GM23338 (cell line): ENCODE data around the gene FAM149B1. TPM values are rescaled to one million over a fixed set of nuclear protein-coding genes. Genes with fewer than 3 reads are reported as not detected.

ENCODE experiments used
- ATAC-seq: fragments of 200-7000 bp; cut with Tn5 transposase; 3 replicates; pipeline ENCODE4 v1.9.1; 2020
- DNase-seq: peaks from one replicate; pipeline ENCODE4 v3.0.0-alpha.2; 2015; ENCODE audit warnings: low spot score
- H2AFZ ChIP-seq: fragments of 200-600 bp; sonication (generic); 2 replicates; pipeline ENCODE4 v1.8.0; 2016; ENCODE audit warnings: antibody characterized with exemption, mild to moderate bottlenecking, moderate library complexity
- H3F3A ChIP-seq: fragments of 200-600 bp; sonication (generic); replicated peaks from 2 replicates; pipeline ENCODE4 v1.8.0; 2017; ENCODE audit warnings: antibody characterized with exemption, mixed run types, low read depth
- H3K27ac ChIP-seq: fragments of 200-600 bp; sonication (generic); 2 replicates; pipeline ENCODE4 v1.6.1; 2016; ENCODE audit warnings: low read depth
- H3K27me3 ChIP-seq: fragments of 200-600 bp; sonication (generic); 2 replicates; pipeline ENCODE4 v1.8.0; 2016; ENCODE audit warnings: mild to moderate bottlenecking, mixed run types, moderate library complexity; ENCODE audit not compliant: insufficient read depth
- H3K36me3 ChIP-seq: fragments of 200-600 bp; sonication (generic); 2 replicates; pipeline ENCODE4 v1.8.0; 2016; ENCODE audit warnings: mild to moderate bottlenecking; ENCODE audit not compliant: insufficient read depth
- H3K4me1 ChIP-seq: fragments of 200-600 bp; sonication (generic); 2 replicates; pipeline ENCODE4 v1.8.0; 2016; ENCODE audit warnings: mild to moderate bottlenecking, moderate library complexity; ENCODE audit not compliant: insufficient read depth
- H3K4me2 ChIP-seq: fragments of 200-600 bp; sonication (generic); 2 replicates; pipeline ENCODE4 v1.7.1; 2017; ENCODE audit warnings: mixed run types
- H3K4me3 ChIP-seq: fragments of 200-600 bp; sonication (generic); 2 replicates; pipeline ENCODE4 v1.6.1; 2016; ENCODE audit warnings: mixed run types
- H3K79me2 ChIP-seq: fragments of 200-600 bp; sonication (generic); replicated peaks from 2 replicates; pipeline ENCODE4 v1.8.0; 2017; ENCODE audit warnings: mild to moderate bottlenecking; ENCODE audit not compliant: insufficient read depth
- H3K9me2 ChIP-seq: fragments of 200-600 bp; sonication (generic); 2 replicates; pipeline ENCODE4 v1.8.0; 2017; ENCODE audit not compliant: insufficient read depth
- H4K20me1 ChIP-seq: fragments of 200-600 bp; sonication (generic); replicated peaks from 2 replicates; pipeline ENCODE4 v1.8.0; 2017; ENCODE audit warnings: mild to moderate bottlenecking; ENCODE audit not compliant: insufficient read depth
- H3K27ac Mint-ChIP-seq: 2 replicates; pipeline ENCODE4 v1.8.0; 2020; ENCODE audit warnings: inconsistent platforms, mild to moderate bottlenecking, moderate library complexity, mixed read lengths
- H3K27me3 Mint-ChIP-seq: 3 replicates; pipeline ENCODE4 v1.8.0; 2022; ENCODE audit warnings: low read depth, mild to moderate bottlenecking, moderate library complexity, mixed read lengths, inconsistent platforms; ENCODE audit not compliant: insufficient read depth, poor library complexity
- H3K36me3 Mint-ChIP-seq: 3 replicates; pipeline ENCODE4 v1.8.0; 2021; ENCODE audit warnings: low read depth, mild to moderate bottlenecking, inconsistent platforms, moderate library complexity, mixed read lengths
- H3K4me1 Mint-ChIP-seq: 3 replicates; pipeline ENCODE4 v1.8.0; 2020; ENCODE audit warnings: mild to moderate bottlenecking, inconsistent platforms, mixed read lengths
- H3K4me3 Mint-ChIP-seq: 3 replicates; pipeline ENCODE4 v1.8.0; 2021; ENCODE audit warnings: moderate library complexity, mild to moderate bottlenecking, inconsistent platforms, mixed read lengths
- H3K9me3 Mint-ChIP-seq: 3 replicates; pipeline ENCODE4 v1.8.0; 2020; ENCODE audit warnings: moderate library complexity, mild to moderate bottlenecking, inconsistent platforms, mixed read lengths
- EZH2phosphoT487 ChIP-seq: fragments of 200-600 bp; sonication (generic); IDR thresholded peaks from one replicate; pipeline ENCODE4 v1.8.1; 2018; ENCODE audit warnings: antibody characterized with exemption; ENCODE audit not compliant: unreplicated experiment
- JUNB ChIP-seq: IDR thresholded peaks from one replicate; pipeline ENCODE4 v1.6.1; 2016; ENCODE audit warnings: antibody characterized with exemption; ENCODE audit not compliant: unreplicated experiment
- POLR2AphosphoS5 ChIP-seq: IDR thresholded peaks from 2 replicates; pipeline ENCODE4 v1.6.1; 2016; ENCODE audit warnings: antibody characterized with exemption, low read depth
- ZNF331 ChIP-seq: fragments of 250-450 bp; sonication (Bioruptor Pico); IDR thresholded peaks from 2 replicates; pipeline ENCODE4 v1.5.0; 2020; ENCODE audit warnings: low read depth, mild to moderate bottlenecking, moderate library complexity
- polyA plus RNA-seq: library from polyadenylated mRNA; unstranded; fragments of >200 nt; fragmentation: Nextera tagmentation; extraction: Ambion mirVana; gene quantifications from 2 replicates; pipeline ENCODE4 v1.2.1, GENCODE V29; 2016
- total RNA-seq: library from RNA; depleted of rRNA; stranded (reverse); fragments of >200 nt; shearing (Covaris generic); gene quantifications from 2 replicates; pipeline ENCODE4 v1.2.3, GENCODE V29; 2014
- TF ChIP-seq, protein P1 (sequence below): fragments of 250-450 bp; sonication (Bioruptor Pico); IDR thresholded peaks from 2 replicates; pipeline ENCODE4 v1.5.0; 2020; ENCODE audit warnings: mild to moderate bottlenecking, moderate library complexity
- TF ChIP-seq, protein P2 (sequence below), 2 experiments: fragments of 200-600 bp in 1 of 2; sonication (generic) in 1 of 2; conservative IDR thresholded peaks; 2 replicates each; pipeline versions ENCODE4 v1.5.1 to v1.6.1; 2016 to 2017; ENCODE audit warnings: antibody characterized with exemption in 2 of 2, low read depth in 2 of 2, mild to moderate bottlenecking in 2 of 2, moderate library complexity in 1 of 2

FAM149B1 gene
- total and polyA plus RNA-seq, 2 experiments from 2014 or later, result 11.2 to 19.3 TPM

- no peak for TF ChIP-seq ZNF331 (CRISPR knock-in tag)
- TF ChIP-seq, protein P1, sequence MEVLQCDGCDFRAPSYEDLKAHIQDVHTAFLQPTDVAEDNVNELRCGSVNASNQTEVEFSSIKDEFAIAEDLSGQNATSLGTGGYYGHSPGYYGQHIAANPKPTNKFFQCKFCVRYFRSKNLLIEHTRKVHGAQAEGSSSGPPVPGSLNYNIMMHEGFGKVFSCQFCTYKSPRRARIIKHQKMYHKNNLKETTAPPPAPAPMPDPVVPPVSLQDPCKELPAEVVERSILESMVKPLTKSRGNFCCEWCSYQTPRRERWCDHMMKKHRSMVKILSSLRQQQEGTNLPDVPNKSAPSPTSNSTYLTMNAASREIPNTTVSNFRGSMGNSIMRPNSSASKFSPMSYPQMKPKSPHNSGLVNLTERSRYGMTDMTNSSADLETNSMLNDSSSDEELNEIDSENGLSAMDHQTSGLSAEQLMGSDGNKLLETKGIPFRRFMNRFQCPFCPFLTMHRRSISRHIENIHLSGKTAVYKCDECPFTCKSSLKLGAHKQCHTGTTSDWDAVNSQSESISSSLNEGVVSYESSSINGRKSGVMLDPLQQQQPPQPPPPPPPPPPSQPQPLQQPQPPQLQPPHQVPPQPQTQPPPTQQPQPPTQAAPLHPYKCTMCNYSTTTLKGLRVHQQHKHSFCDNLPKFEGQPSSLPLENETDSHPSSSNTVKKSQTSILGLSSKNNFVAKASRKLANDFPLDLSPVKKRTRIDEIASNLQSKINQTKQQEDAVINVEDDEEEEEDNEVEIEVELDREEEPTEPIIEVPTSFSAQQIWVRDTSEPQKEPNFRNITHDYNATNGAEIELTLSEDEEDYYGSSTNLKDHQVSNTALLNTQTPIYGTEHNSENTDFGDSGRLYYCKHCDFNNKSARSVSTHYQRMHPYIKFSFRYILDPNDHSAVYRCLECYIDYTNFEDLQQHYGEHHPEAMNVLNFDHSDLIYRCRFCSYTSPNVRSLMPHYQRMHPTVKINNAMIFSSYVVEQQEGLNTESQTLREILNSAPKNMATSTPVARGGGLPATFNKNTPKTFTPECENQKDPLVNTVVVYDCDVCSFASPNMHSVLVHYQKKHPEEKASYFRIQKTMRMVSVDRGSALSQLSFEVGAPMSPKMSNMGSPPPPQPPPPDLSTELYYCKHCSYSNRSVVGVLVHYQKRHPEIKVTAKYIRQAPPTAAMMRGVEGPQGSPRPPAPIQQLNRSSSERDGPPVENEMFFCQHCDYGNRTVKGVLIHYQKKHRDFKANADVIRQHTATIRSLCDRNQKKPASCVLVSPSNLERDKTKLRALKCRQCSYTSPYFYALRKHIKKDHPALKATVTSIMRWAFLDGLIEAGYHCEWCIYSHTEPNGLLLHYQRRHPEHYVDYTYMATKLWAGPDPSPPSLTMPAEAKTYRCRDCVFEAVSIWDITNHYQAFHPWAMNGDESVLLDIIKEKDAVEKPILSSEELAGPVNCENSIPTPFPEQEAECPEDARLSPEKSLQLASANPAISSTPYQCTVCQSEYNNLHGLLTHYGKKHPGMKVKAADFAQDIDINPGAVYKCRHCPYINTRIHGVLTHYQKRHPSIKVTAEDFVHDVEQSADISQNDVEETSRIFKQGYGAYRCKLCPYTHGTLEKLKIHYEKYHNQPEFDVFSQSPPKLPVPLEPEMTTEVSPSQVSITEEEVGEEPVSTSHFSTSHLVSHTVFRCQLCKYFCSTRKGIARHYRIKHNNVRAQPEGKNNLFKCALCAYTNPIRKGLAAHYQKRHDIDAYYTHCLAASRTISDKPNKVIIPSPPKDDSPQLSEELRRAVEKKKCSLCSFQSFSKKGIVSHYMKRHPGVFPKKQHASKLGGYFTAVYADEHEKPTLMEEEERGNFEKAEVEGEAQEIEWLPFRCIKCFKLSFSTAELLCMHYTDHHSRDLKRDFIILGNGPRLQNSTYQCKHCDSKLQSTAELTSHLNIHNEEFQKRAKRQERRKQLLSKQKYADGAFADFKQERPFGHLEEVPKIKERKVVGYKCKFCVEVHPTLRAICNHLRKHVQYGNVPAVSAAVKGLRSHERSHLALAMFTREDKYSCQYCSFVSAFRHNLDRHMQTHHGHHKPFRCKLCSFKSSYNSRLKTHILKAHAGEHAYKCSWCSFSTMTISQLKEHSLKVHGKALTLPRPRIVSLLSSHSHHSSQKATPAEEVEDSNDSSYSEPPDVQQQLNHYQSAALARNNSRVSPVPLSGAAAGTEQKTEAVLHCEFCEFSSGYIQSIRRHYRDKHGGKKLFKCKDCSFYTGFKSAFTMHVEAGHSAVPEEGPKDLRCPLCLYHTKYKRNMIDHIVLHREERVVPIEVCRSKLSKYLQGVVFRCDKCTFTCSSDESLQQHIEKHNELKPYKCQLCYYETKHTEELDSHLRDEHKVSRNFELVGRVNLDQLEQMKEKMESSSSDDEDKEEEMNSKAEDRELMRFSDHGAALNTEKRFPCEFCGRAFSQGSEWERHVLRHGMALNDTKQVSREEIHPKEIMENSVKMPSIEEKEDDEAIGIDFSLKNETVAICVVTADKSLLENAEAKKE (CRISPR knock-in tag), result no peak
- no peak for TF ChIP-seq JUNB
- TF ChIP-seq EZH2phosphoT487, result no peak
- TF ChIP-seq POLR2AphosphoS5, result no peak
These were observed 61.6 kb downstream of the FAM149B1 start (continued) for GRCh38 chr10:73229567-73229966.

- Histone ChIP-seq H3K9me2 (no peaks in the 10 kb centered on the region), H3K27ac (no peak overlapping the region), H4K20me1 (peaks cover 15% of the 10 kb centered on the region; the same call in 1 of the 2 replicates), H3K4me1 (no peaks in the 10 kb centered on the region), H2AFZ (no peak overlapping the region), H3K79me2 (no peaks in the 10 kb centered on the region), H3K4me2 (no peak overlapping the region), H3K4me3 (no peak overlapping the region), H3K27me3 (no peaks in the 10 kb centered on the region), H3K36me3 (peaks cover 4% of the 10 kb centered on the region; the same call in 1 of the 2 replicates), H3F3A (no peaks in the 10 kb centered on the region)
- no peaks in the 10 kb centered on the region for H3K9me3 Mint-ChIP-seq
- ATAC-seq (peak; percentile 68), DNase-seq (peak; percentile 45)
- H3K27ac Mint-ChIP-seq, result no peak overlapping the region
- no peaks in the 10 kb centered on the region for H3K4me1 Mint-ChIP-seq
- H3K27me3 Mint-ChIP-seq, result no peaks in the 10 kb centered on the region
- peaks cover 13% of the 10 kb centered on the region for H3K36me3 Mint-ChIP-seq
- TF ChIP-seq, protein P2, sequence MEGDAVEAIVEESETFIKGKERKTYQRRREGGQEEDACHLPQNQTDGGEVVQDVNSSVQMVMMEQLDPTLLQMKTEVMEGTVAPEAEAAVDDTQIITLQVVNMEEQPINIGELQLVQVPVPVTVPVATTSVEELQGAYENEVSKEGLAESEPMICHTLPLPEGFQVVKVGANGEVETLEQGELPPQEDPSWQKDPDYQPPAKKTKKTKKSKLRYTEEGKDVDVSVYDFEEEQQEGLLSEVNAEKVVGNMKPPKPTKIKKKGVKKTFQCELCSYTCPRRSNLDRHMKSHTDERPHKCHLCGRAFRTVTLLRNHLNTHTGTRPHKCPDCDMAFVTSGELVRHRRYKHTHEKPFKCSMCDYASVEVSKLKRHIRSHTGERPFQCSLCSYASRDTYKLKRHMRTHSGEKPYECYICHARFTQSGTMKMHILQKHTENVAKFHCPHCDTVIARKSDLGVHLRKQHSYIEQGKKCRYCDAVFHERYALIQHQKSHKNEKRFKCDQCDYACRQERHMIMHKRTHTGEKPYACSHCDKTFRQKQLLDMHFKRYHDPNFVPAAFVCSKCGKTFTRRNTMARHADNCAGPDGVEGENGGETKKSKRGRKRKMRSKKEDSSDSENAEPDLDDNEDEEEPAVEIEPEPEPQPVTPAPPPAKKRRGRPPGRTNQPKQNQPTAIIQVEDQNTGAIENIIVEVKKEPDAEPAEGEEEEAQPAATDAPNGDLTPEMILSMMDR (conservative IDR thresholded peaks at IDR 0.05; ENCODE audit: low read depth in 2 of 2), result peak; percentile 45 to 62
- no peak for TF ChIP-seq ZNF331 (CRISPR knock-in tag)
- H3K4me3 Mint-ChIP-seq, result no peak overlapping the region
These were observed 65.0 kb downstream of the FAM149B1 start for GRCh38 chr10:73232887-73233286.
